K562 (cell line): ENCODE results near the gene ZMIZ1. TPM values are rescaled to one million over a fixed set of nuclear protein-coding genes. Genes with fewer than 3 reads are reported as not detected.

Source experiments
- BACH1 ChIP-seq: fragments of 200-800 bp; sonication (Bioruptor generic); IDR thresholded peaks from 2 replicates; pipeline ENCODE4 v1.6.1; 2016; ENCODE audit warnings: missing genetic modification characterization, missing compliant biosample characterization
- CHD1 ChIP-seq: fragments of 200-600 bp; sonication (generic); IDR thresholded peaks from one replicate; pipeline ENCODE4 v1.6.1; 2012; ENCODE audit warnings: mild to moderate bottlenecking, moderate library complexity, low read length, inconsistent platforms
- CHD2 ChIP-seq: IDR thresholded peaks from 2 replicates; pipeline ENCODE4 v1.6.1; 2011; ENCODE audit warnings: low read depth, low read length
- CXXC5 ChIP-seq: fragments of 250-450 bp; sonication (Bioruptor Pico); IDR thresholded peaks from 2 replicates; pipeline ENCODE4 v1.8.0; 2022; ENCODE audit warnings: inconsistent platforms, mild to moderate bottlenecking, moderate library complexity
- HES1 ChIP-seq: fragments of 450-650 bp; IDR thresholded peaks from 2 replicates; pipeline ENCODE4 v1.6.1; 2016; ENCODE audit warnings: low read depth, mild to moderate bottlenecking, moderate library complexity
- HMGN3 ChIP-seq: IDR thresholded peaks from 2 replicates; pipeline ENCODE4 v1.6.1; 2011; ENCODE audit warnings: borderline replicate concordance, low read depth, mild to moderate bottlenecking, mixed read lengths, low read length; ENCODE audit not compliant: insufficient read length; ENCODE audit errors: extremely low read depth
- NEUROD1 ChIP-seq: fragments of 150-350 bp; IDR thresholded peaks from 2 replicates; pipeline ENCODE4 v1.6.1; 2014; ENCODE audit warnings: borderline replicate concordance, low read length, low read depth; ENCODE audit not compliant: partially characterized antibody
- NFE2 ChIP-seq: IDR thresholded peaks from 2 replicates; pipeline ENCODE4 v1.6.1; 2014; ENCODE audit warnings: antibody characterized with exemption, low read depth
- NFYB ChIP-seq: IDR thresholded peaks from 2 replicates; pipeline ENCODE4 v1.6.1; 2011; ENCODE audit warnings: mild to moderate bottlenecking, moderate library complexity; ENCODE audit not compliant: insufficient read length; ENCODE audit errors: extremely low read depth
- PML ChIP-seq: IDR thresholded peaks from 2 replicates; pipeline ENCODE4 v1.6.1; 2012; ENCODE audit warnings: low read length, inconsistent platforms
- RBM39 ChIP-seq: fragments of 200-400 bp; formaldehyde crosslinking; optimal IDR thresholded peaks from 2 replicates; pipeline ENCODE3; 2018; ENCODE audit warnings: low read depth, low read length
- SAFB ChIP-seq: fragments of 200-400 bp; formaldehyde crosslinking; IDR thresholded peaks from 2 replicates; pipeline ENCODE4 v1.6.1; 2017; ENCODE audit warnings: low read depth, low read length, borderline replicate concordance
- SIN3A ChIP-seq, 2 experiments: fragments of 150-350 bp in 1 of 2; IDR thresholded peaks; 2 replicates each; pipeline ENCODE4 v1.6.1; 2011 to 2016; ENCODE audit warnings: borderline replicate concordance in 2 of 2, low read depth in 2 of 2, low read length in 2 of 2, mild to moderate bottlenecking in 2 of 2, moderate library complexity in 2 of 2; ENCODE audit not compliant: control insufficient read depth in 1 of 2
- SMAD1 ChIP-seq: fragments of 150-350 bp; IDR thresholded peaks from 2 replicates; pipeline ENCODE4 v1.6.1; 2014; ENCODE audit warnings: low read length, low read depth; ENCODE audit not compliant: partially characterized antibody
- SMAD4 ChIP-seq: fragments of 250-450 bp; sonication (Bioruptor Pico); conservative IDR thresholded peaks from 2 replicates; pipeline ENCODE4 v1.8.0; 2021; ENCODE audit warnings: inconsistent platforms, mild to moderate bottlenecking, moderate library complexity
- SRSF3 ChIP-seq: fragments of 200-400 bp; formaldehyde crosslinking; IDR thresholded peaks from 2 replicates; pipeline ENCODE4 v1.6.1; 2016; ENCODE audit warnings: mild to moderate bottlenecking, low read length, moderate library complexity; ENCODE audit not compliant: insufficient read depth
- TCF7 ChIP-seq: sonication (generic); IDR thresholded peaks from 2 replicates; pipeline ENCODE4 v1.6.1; 2016; ENCODE audit warnings: antibody characterized with exemption, borderline replicate concordance
- THRAP3 ChIP-seq: fragments of 450-650 bp; IDR thresholded peaks from 2 replicates; pipeline ENCODE4 v1.6.1; 2016; ENCODE audit warnings: mild to moderate bottlenecking, inconsistent platforms, borderline replicate concordance
- TRIM28 ChIP-seq: fragments of 450-650 bp; IDR thresholded peaks from 2 replicates; pipeline ENCODE4 v1.6.1; 2017
- ZNF134 ChIP-seq: fragments of 250-450 bp; sonication (Bioruptor Pico); conservative IDR thresholded peaks from 2 replicates; pipeline ENCODE4 v1.4.0; 2020
- ZNF253 ChIP-seq: fragments of 250-450 bp; sonication (Bioruptor Pico); conservative IDR thresholded peaks from 2 replicates; pipeline ENCODE4 v1.6.1; 2021; ENCODE audit warnings: mild to moderate bottlenecking
- ZNF512 ChIP-seq: IDR thresholded peaks from 2 replicates; pipeline ENCODE4 v1.6.1; 2016; ENCODE audit warnings: missing genetic modification characterization, missing compliant biosample characterization
- ZSCAN29 ChIP-seq: fragments of 450-650 bp; IDR thresholded peaks from 2 replicates; pipeline ENCODE4 v1.6.1; 2017
- polyA plus RNA-seq, 8 experiments: library from polyadenylated mRNA; depleted of rRNA in 4 of 8; stranded (reverse) in 5 of 8; unstranded in 3 of 8; fragments of >200 nt; fragmentation: Nextera tagmentation in 2 of 8; fragmentation: Illumina TruSeq in 1 of 8; extraction: Ambion mirVana in 2 of 8; extraction: Trizol in 1 of 8; gene quantifications; 2 replicates each; pipeline versions ENCODE4 v1.2.1 to v1.2.3, GENCODE V29; 2011 to 2014; ENCODE audit warnings: inconsistent platforms in 1 of 8, missing spikeins in 1 of 8
- total RNA-seq, 7 experiments: library from RNA; depleted of rRNA in 6 of 7; stranded (reverse); fragments of >200 nt in 6 of 7; fragmentation: Illumina TruSeq in 2 of 7; extraction: Trizol in 2 of 7; gene quantifications; 2 replicates each; pipeline versions ENCODE4 v1.2.1 to v1.2.3, GENCODE V29; 2011 to 2021; ENCODE audit warnings: low replicate concordance in 1 of 7
- TF ChIP-seq, protein P1 (sequence below): fragments of 450-650 bp; conservative IDR thresholded peaks from 2 replicates; pipeline ENCODE4 v1.6.1; 2016; ENCODE audit warnings: missing genetic modification characterization, low read depth, mild to moderate bottlenecking, missing compliant biosample characterization, moderate library complexity
- TF ChIP-seq, protein P2 (sequence below): fragments of 200-800 bp; sonication (Bioruptor generic); IDR thresholded peaks from 2 replicates; pipeline ENCODE4 v1.6.1; 2017; ENCODE audit warnings: missing genetic modification characterization, missing compliant biosample characterization

Gene ZMIZ1
- total and polyA plus RNA-seq, 9 of the 15 experiments (the other 6 are each of a cell fraction or from before 2014, with no cell fraction given), result 1.0 to 37.3 (median 4.3) TPM

DNA sequence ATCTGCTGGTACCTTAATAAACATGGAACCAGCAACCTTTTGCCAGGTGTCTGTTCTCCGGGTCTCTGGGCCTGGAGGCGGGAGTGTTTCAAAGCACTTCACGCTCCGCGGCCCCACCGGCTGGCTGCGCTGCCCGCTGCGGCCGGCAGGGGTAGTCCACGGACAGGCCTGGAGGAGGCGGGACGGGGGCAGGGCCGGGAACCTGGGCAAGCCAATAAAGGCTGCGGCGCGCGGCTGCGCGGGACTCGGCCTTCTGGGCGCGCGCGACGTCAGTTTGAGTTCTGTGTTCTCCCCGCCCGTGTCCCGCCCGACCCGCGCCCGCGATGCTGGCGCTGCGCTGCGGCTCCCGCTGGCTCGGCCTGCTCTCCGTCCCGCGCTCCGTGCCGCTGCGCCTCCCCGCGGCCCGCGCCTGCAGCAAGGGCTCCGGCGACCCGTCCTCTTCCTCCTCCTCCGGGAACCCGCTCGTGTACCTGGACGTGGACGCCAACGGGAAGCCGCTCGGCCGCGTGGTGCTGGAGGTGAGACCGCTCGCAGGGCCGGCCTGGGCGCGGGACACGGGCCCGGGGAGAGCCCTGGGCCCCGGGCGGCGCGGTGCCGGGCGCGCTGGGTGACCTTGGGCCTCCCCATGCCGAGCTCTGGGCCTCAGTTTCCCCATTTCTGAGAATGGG, 278.6 kb downstream of the ZMIZ1 start, which contains the start of gene PPIF (continued):
- peak; percentile 75; the same call in 1 of the 2 replicates for TF ChIP-seq SRSF3
- TF ChIP-seq SIN3A (IDR thresholded peaks at IDR 0.05; ENCODE audit: borderline replicate concordance in 2 of 2, control insufficient read depth in 1 of 2, low read depth in 2 of 2, low read length in 2 of 2), result peak; percentile 48 to 55; a peak in 1 of 4 replicates
- TF ChIP-seq RBM39, result peak; percentile 8
- no peak for TF ChIP-seq SMAD4 (CRISPR knock-in tag)
- TF ChIP-seq THRAP3, result no peak
- TF ChIP-seq ZNF512 (tag), result no peak
- TF ChIP-seq TRIM28, result no peak
- no peak for TF ChIP-seq ZNF134 (CRISPR knock-in tag)
- no peak for TF ChIP-seq BACH1 (tag)
- TF ChIP-seq, protein P1, sequence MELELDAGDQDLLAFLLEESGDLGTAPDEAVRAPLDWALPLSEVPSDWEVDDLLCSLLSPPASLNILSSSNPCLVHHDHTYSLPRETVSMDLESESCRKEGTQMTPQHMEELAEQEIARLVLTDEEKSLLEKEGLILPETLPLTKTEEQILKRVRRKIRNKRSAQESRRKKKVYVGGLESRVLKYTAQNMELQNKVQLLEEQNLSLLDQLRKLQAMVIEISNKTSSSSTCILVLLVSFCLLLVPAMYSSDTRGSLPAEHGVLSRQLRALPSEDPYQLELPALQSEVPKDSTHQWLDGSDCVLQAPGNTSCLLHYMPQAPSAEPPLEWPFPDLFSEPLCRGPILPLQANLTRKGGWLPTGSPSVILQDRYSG (tag), result no peak
- peak; percentile 18; the same call in 1 of the 2 replicates for TF ChIP-seq NFE2
- TF ChIP-seq CHD1, result peak; percentile 76
- peak; percentile 76 for TF ChIP-seq HMGN3
- no peak for TF ChIP-seq NFYB
- peak; percentile 56; the same call in 1 of the 2 replicates for TF ChIP-seq TCF7
- peak; percentile 43 for TF ChIP-seq NEUROD1
- TF ChIP-seq CHD2, result 0 out of 2 replicates have a peak, but pooled peaks have one; percentile 30
- TF ChIP-seq SMAD1, result peak; percentile 89
- no peak for TF ChIP-seq HES1
- TF ChIP-seq SAFB, result peak; percentile 60
- TF ChIP-seq ZNF253 (CRISPR knock-in tag), result no peak
- no peak for TF ChIP-seq PML
- TF ChIP-seq, protein P2, sequence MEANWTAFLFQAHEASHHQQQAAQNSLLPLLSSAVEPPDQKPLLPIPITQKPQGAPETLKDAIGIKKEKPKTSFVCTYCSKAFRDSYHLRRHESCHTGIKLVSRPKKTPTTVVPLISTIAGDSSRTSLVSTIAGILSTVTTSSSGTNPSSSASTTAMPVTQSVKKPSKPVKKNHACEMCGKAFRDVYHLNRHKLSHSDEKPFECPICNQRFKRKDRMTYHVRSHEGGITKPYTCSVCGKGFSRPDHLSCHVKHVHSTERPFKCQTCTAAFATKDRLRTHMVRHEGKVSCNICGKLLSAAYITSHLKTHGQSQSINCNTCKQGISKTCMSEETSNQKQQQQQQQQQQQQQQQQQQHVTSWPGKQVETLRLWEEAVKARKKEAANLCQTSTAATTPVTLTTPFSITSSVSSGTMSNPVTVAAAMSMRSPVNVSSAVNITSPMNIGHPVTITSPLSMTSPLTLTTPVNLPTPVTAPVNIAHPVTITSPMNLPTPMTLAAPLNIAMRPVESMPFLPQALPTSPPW, result peak; percentile 23; the same call in 1 of the 2 replicates
- no peak for TF ChIP-seq ZSCAN29
- TF ChIP-seq CXXC5 (CRISPR knock-in tag), result peak; percentile 81
